HepG2 (cell line): ENCODE measurements around the gene NFKB1.

Experiments used
- ARNTL ChIP-seq: sonication (generic); formaldehyde crosslinking; IDR thresholded peaks from 2 replicates; pipeline ENCODE4 v1.4.0; 2020; ENCODE audit warnings: mild to moderate bottlenecking, missing genetic modification reagents
- ATF1 ChIP-seq: IDR thresholded peaks from 2 replicates; pipeline ENCODE4 v1.6.1; 2016; ENCODE audit warnings: mild to moderate bottlenecking, control low read depth
- CREM ChIP-seq, 2 experiments: sonication (generic) in 1 of 2; formaldehyde crosslinking in 1 of 2; IDR thresholded peaks; 2 replicates each; pipeline versions ENCODE4 v1.4.0 to v1.6.1; 2016 to 2020; ENCODE audit warnings: antibody characterized with exemption in 1 of 2, mild to moderate bottlenecking in 1 of 2, missing genetic modification reagents in 1 of 2
- HCFC1 ChIP-seq: fragments of 150-350 bp; IDR thresholded peaks from 2 replicates; pipeline ENCODE4 v1.6.1; 2014; ENCODE audit warnings: low read depth, low read length
- KAT7 ChIP-seq: IDR thresholded peaks from 2 replicates; pipeline ENCODE4 v1.6.1; 2018; ENCODE audit warnings: borderline replicate concordance, missing compliant biosample characterization
- MEIS1 ChIP-seq: sonication (generic); formaldehyde crosslinking; IDR thresholded peaks from 2 replicates; pipeline ENCODE4 v1.9.0; 2021; ENCODE audit warnings: mild to moderate bottlenecking, missing genetic modification reagents, moderate library complexity, borderline replicate concordance
- POLR2A ChIP-seq, 2 experiments: IDR thresholded peaks; 2 replicates each; pipeline ENCODE4 v1.6.1; 2011; ENCODE audit warnings: low read depth in 2 of 2, low read length in 2 of 2, mild to moderate bottlenecking in 1 of 2, moderate library complexity in 1 of 2; ENCODE audit not compliant: insufficient read depth in 1 of 2
- SP1 ChIP-seq, 2 experiments: fragments of 450-650 bp in 1 of 2; sonication (generic) in 1 of 2; formaldehyde crosslinking in 1 of 2; IDR thresholded peaks; 2 replicates each; pipeline versions ENCODE4 v1.4.0 to v1.6.1; 2016 to 2020; ENCODE audit warnings: missing genetic modification reagents in 1 of 2
- TCF7L2 ChIP-seq: IDR thresholded peaks from 2 replicates; pipeline ENCODE4 v1.6.1; 2011; ENCODE audit warnings: mild to moderate bottlenecking, low read depth, low read length, moderate library complexity
- YY1 ChIP-seq: IDR thresholded peaks from 2 replicates; pipeline ENCODE4 v1.6.1; 2011; ENCODE audit warnings: low read length, low read depth, moderate library complexity, mild to moderate bottlenecking; ENCODE audit not compliant: insufficient read depth, insufficient replicate concordance
- TF ChIP-seq, protein P1 (sequence below): sonication (generic); formaldehyde crosslinking; IDR thresholded peaks from 2 replicates; pipeline ENCODE4 v1.5.0; 2020; ENCODE audit warnings: mild to moderate bottlenecking, missing genetic modification reagents, moderate library complexity
- TF ChIP-seq, protein P2 (sequence below), 2 experiments: sonication (generic) in 1 of 2; formaldehyde crosslinking in 1 of 2; IDR thresholded peaks; 2 replicates each; pipeline versions ENCODE4 v1.5.1 to v1.6.1; 2011 to 2020; ENCODE audit warnings: borderline replicate concordance in 1 of 2, low read depth in 1 of 2, low read length in 1 of 2, mild to moderate bottlenecking in 1 of 2, missing genetic modification reagents in 1 of 2, moderate library complexity in 1 of 2
- TF ChIP-seq, protein P3 (sequence below): sonication (generic); formaldehyde crosslinking; IDR thresholded peaks from 2 replicates; pipeline ENCODE4 v1.4.0; 2020; ENCODE audit warnings: mild to moderate bottlenecking, missing genetic modification reagents

DNA sequence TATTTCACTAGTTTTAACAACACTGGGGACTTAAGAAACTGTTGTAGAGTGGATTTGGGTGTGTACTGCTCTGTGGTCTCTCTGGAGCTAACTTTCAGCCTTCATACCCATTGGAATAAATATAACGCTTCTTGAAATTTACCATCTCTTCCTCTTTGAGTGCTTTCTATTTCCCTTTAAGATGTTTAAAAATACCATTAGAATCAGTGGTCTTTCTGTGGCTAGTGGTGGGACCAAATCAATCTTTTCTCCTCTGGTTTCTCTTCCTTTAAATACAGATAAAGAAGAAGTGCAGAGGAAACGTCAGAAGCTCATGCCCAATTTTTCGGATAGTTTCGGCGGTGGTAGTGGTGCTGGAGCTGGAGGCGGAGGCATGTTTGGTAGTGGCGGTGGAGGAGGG lies 92.0 kb downstream of the NFKB1 start:
- TF ChIP-seq HCFC1 (no peak), CREM (IDR thresholded peaks at IDR 0.05) (no peak), CREM (CRISPR knock-in tag; IDR thresholded peaks at IDR 0.05) (no peak), YY1 (no peak), ARNTL (CRISPR knock-in tag) (no peak), KAT7 (CRISPR knock-in tag) (no peak), ATF1 (no peak), MEIS1 (CRISPR knock-in tag) (no peak), TCF7L2 (no peak), SP1 (IDR thresholded peaks at IDR 0.05) (no peak), SP1 (CRISPR knock-in tag; IDR thresholded peaks at IDR 0.05) (no peak), POLR2A (IDR thresholded peaks at IDR 0.05; ENCODE audit: insufficient read depth in 1 of 2, low read depth in 2 of 2, low read length in 2 of 2) (no peak)
- TF ChIP-seq, protein P1, sequence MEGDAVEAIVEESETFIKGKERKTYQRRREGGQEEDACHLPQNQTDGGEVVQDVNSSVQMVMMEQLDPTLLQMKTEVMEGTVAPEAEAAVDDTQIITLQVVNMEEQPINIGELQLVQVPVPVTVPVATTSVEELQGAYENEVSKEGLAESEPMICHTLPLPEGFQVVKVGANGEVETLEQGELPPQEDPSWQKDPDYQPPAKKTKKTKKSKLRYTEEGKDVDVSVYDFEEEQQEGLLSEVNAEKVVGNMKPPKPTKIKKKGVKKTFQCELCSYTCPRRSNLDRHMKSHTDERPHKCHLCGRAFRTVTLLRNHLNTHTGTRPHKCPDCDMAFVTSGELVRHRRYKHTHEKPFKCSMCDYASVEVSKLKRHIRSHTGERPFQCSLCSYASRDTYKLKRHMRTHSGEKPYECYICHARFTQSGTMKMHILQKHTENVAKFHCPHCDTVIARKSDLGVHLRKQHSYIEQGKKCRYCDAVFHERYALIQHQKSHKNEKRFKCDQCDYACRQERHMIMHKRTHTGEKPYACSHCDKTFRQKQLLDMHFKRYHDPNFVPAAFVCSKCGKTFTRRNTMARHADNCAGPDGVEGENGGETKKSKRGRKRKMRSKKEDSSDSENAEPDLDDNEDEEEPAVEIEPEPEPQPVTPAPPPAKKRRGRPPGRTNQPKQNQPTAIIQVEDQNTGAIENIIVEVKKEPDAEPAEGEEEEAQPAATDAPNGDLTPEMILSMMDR (CRISPR knock-in tag), result no peak
- TF ChIP-seq, protein P2, sequence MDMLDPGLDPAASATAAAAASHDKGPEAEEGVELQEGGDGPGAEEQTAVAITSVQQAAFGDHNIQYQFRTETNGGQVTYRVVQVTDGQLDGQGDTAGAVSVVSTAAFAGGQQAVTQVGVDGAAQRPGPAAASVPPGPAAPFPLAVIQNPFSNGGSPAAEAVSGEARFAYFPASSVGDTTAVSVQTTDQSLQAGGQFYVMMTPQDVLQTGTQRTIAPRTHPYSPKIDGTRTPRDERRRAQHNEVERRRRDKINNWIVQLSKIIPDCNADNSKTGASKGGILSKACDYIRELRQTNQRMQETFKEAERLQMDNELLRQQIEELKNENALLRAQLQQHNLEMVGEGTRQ (IDR thresholded peaks at IDR 0.05; ENCODE audit: low read depth, low read length), result no peak
- TF ChIP-seq, protein P2 (CRISPR knock-in tag; IDR thresholded peaks at IDR 0.05; ENCODE audit: borderline replicate concordance), result no peak
- TF ChIP-seq, protein P3, sequence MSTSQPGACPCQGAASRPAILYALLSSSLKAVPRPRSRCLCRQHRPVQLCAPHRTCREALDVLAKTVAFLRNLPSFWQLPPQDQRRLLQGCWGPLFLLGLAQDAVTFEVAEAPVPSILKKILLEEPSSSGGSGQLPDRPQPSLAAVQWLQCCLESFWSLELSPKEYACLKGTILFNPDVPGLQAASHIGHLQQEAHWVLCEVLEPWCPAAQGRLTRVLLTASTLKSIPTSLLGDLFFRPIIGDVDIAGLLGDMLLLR, result no peak
